IMR-90 (cell line): ENCODE results near the gene PRR20D. TPM values are rescaled to one million over a fixed set of nuclear protein-coding genes. Genes with fewer than 3 reads are reported as not detected.

Experiments
- ATAC-seq: fragments of 200-7000 bp; cut with Tn5 transposase; 2 replicates; pipeline ENCODE4 v1.9.1; 2020; ENCODE audit warnings: low read depth, mild to moderate bottlenecking, moderate library complexity
- BruUV-seq: library from RNA; stranded (reverse); fragments of 400-500 nt; replicated peaks from 2 replicates; lab custom pipeline; 2021; lab: Mats Ljungman, UMichigan
- CTCF ChIA-PET: fragments of 300-600 bp; formaldehyde crosslinking; extraction: SDS; loops from one replicate; lab custom pipeline; 2021; ENCODE audit warnings: antibody characterized with exemption; lab: Yijun Ruan, JAX
- POLR2A ChIA-PET: fragments of 300-600 bp; sonication (Branson Sonifier 250); formaldehyde crosslinking; loops from one replicate; lab custom pipeline; 2022; ENCODE audit warnings: antibody characterized with exemption; ENCODE audit not compliant: unreplicated experiment; lab: Charles Lee
- DNase-seq: peaks from one replicate; pipeline ENCODE4 v3.0.0; 2013
- H2AFZ ChIP-seq: replicated peaks from 2 replicates; pipeline ENCODE3; 2013; ENCODE audit warnings: low read length, mild to moderate bottlenecking; ENCODE audit not compliant: poor library complexity
- H2AK5ac ChIP-seq: 2 replicates; pipeline ENCODE4 v1.6.1; 2013; ENCODE audit warnings: low read depth, low read length, inconsistent platforms
- H2AK9ac ChIP-seq: replicated peaks from 2 replicates; pipeline ENCODE3; 2013; ENCODE audit warnings: mild to moderate bottlenecking, low read depth, low read length, moderate library complexity; ENCODE audit not compliant: poor library complexity
- H2BK120ac ChIP-seq: 2 replicates; pipeline ENCODE4 v1.6.1; 2013; ENCODE audit warnings: low read depth, low read length, inconsistent platforms
- H2BK15ac ChIP-seq: 3 replicates; pipeline ENCODE4 v1.6.1; 2013; ENCODE audit warnings: low read depth, low read length, inconsistent platforms
- H2BK20ac ChIP-seq: 2 replicates; pipeline ENCODE4 v1.6.1; 2013; ENCODE audit warnings: low read depth, mild to moderate bottlenecking, inconsistent platforms, low read length, moderate library complexity
- H2BK5ac ChIP-seq: 2 replicates; pipeline ENCODE4 v1.6.1; 2013; ENCODE audit warnings: mild to moderate bottlenecking, low read depth, low read length, inconsistent platforms; ENCODE audit not compliant: poor library complexity, severe bottlenecking
- H3K14ac ChIP-seq: replicated peaks from 2 replicates; pipeline ENCODE4 v1.6.1; 2013; ENCODE audit warnings: low read depth, low read length, inconsistent platforms
- H3K18ac ChIP-seq: 2 replicates; pipeline ENCODE4 v1.6.1; 2013; ENCODE audit warnings: low read depth, low read length, control low read depth
- H3K23ac ChIP-seq: 2 replicates; pipeline ENCODE4 v1.6.1; 2013; ENCODE audit warnings: low read depth, low read length, inconsistent platforms
- H3K27ac ChIP-seq: 2 replicates; pipeline ENCODE4 v1.5.1; 2013; ENCODE audit warnings: mild to moderate bottlenecking, control low read depth, low read length; ENCODE audit not compliant: insufficient read depth
- H3K27me3 ChIP-seq: 2 replicates; pipeline ENCODE4 v1.6.1; 2013; ENCODE audit warnings: low read length; ENCODE audit not compliant: control insufficient read depth, insufficient read depth
- H3K36me3 ChIP-seq: 2 replicates; pipeline ENCODE4 v1.6.1; 2013; ENCODE audit warnings: low read length, mixed read lengths; ENCODE audit not compliant: control insufficient read depth, insufficient read depth
- H3K4ac ChIP-seq: 2 replicates; pipeline ENCODE4 v1.6.1; 2013; ENCODE audit warnings: low read depth, low read length, inconsistent platforms
- H3K4me1 ChIP-seq: 2 replicates; pipeline ENCODE4 v1.6.1; 2013; ENCODE audit warnings: low read length, mixed read lengths; ENCODE audit not compliant: control insufficient read depth, insufficient read depth
- H3K4me2 ChIP-seq: 2 replicates; pipeline ENCODE4 v1.6.1; 2013; ENCODE audit warnings: low read depth, mild to moderate bottlenecking, control low read depth, low read length, moderate library complexity
- H3K4me3 ChIP-seq: 2 replicates; pipeline ENCODE4 v1.5.1; 2013; ENCODE audit warnings: low read depth, mild to moderate bottlenecking, control low read depth, low read length, moderate library complexity; ENCODE audit not compliant: insufficient read depth
- H3K56ac ChIP-seq: 2 replicates; pipeline ENCODE4 v1.6.1; 2013; ENCODE audit warnings: low read length, inconsistent platforms; ENCODE audit not compliant: insufficient read depth; ENCODE audit errors: extremely low read depth
- H3K79me1 ChIP-seq, 2 experiments: 2 replicates each; pipeline ENCODE4 v1.6.1; 2013; ENCODE audit warnings: low read length in 2 of 2, inconsistent platforms in 1 of 2, low read depth in 1 of 2
- H3K9ac ChIP-seq: 2 replicates; pipeline ENCODE4 v1.6.1; 2013; ENCODE audit warnings: low read depth, low read length, control low read depth
- H3K9me1 ChIP-seq: 2 replicates; pipeline ENCODE4 v1.6.1; 2013; ENCODE audit warnings: low read length, inconsistent platforms; ENCODE audit not compliant: insufficient read depth
- H3K9me3 ChIP-seq: 2 replicates; pipeline ENCODE4 v1.6.1; 2013; ENCODE audit warnings: low read length; ENCODE audit not compliant: control insufficient read depth, insufficient read depth
- H4K20me1 ChIP-seq: 2 replicates; pipeline ENCODE4 v1.6.1; 2013; ENCODE audit warnings: low read length, inconsistent platforms; ENCODE audit not compliant: insufficient read depth
- H4K5ac ChIP-seq: 2 replicates; pipeline ENCODE4 v1.6.1; 2013; ENCODE audit warnings: mild to moderate bottlenecking, low read depth, low read length, control low read depth
- H4K8ac ChIP-seq, 2 experiments: 2 replicates each; pipeline ENCODE4 v1.6.1; 2013; ENCODE audit warnings: low read depth in 2 of 2, low read length in 2 of 2, control low read depth in 1 of 2, inconsistent platforms in 1 of 2
- H4K91ac ChIP-seq: 2 replicates; pipeline ENCODE4 v1.6.1; 2013; ENCODE audit warnings: low read depth, low read length, inconsistent platforms; ENCODE audit not compliant: insufficient read depth
- BHLHE40 ChIP-seq: fragments of 150-350 bp; IDR thresholded peaks from 2 replicates; pipeline ENCODE4 v1.6.1; 2016; ENCODE audit warnings: mild to moderate bottlenecking, low read depth, low read length
- CEBPB ChIP-seq: IDR thresholded peaks from 2 replicates; pipeline ENCODE4 v1.6.1; 2012; ENCODE audit warnings: low read depth, low read length, improper control_type of control experiment
- CHD1 ChIP-seq: IDR thresholded peaks from 2 replicates; pipeline ENCODE4 v1.6.1; 2012; ENCODE audit warnings: low read depth, low read length, improper control_type of control experiment
- FOS ChIP-seq: fragments of 150-350 bp; IDR thresholded peaks from 2 replicates; pipeline ENCODE4 v1.6.1; 2016; ENCODE audit warnings: low read depth, low read length
- MAFK ChIP-seq: IDR thresholded peaks from 2 replicates; pipeline ENCODE4 v1.6.1; 2012; ENCODE audit warnings: low read depth, low read length, improper control_type of control experiment
- MAZ ChIP-seq: IDR thresholded peaks from 2 replicates; pipeline ENCODE4 v1.6.1; 2012; ENCODE audit warnings: low read depth, mild to moderate bottlenecking, low read length, improper control_type of control experiment, moderate library complexity, borderline replicate concordance
- MXI1 ChIP-seq: IDR thresholded peaks from 2 replicates; pipeline ENCODE4 v1.6.1; 2012; ENCODE audit warnings: low read depth, mild to moderate bottlenecking, low read length, moderate library complexity, borderline replicate concordance
- NFE2L2 ChIP-seq: fragments of 150-350 bp; IDR thresholded peaks from 2 replicates; pipeline ENCODE4 v1.6.1; 2016; ENCODE audit warnings: low read depth, mild to moderate bottlenecking, low read length
- POLR2A ChIP-seq: IDR thresholded peaks from 2 replicates; pipeline ENCODE4 v1.6.1; 2012; ENCODE audit warnings: mild to moderate bottlenecking, low read depth, low read length
- RAD21 ChIP-seq: IDR thresholded peaks from 2 replicates; pipeline ENCODE4 v1.6.1; 2012; ENCODE audit warnings: low read length, improper control_type of control experiment
- RCOR1 ChIP-seq: IDR thresholded peaks from 2 replicates; pipeline ENCODE4 v1.6.1; 2012; ENCODE audit warnings: mild to moderate bottlenecking, low read length, improper control_type of control experiment; ENCODE audit not compliant: insufficient replicate concordance
- RFX5 ChIP-seq: IDR thresholded peaks from 2 replicates; pipeline ENCODE4 v1.8.0; 2012; ENCODE audit warnings: low read depth, mild to moderate bottlenecking, low read length, moderate library complexity
- SMC3 ChIP-seq: fragments of 150-350 bp; IDR thresholded peaks from 2 replicates; pipeline ENCODE4 v1.6.1; 2016; ENCODE audit warnings: low read depth, mild to moderate bottlenecking, antibody characterized with exemption, low read length, moderate library complexity
- WGBS, 2 experiments: methylation state at CpG; one replicate each; pipeline versions ENCODE4 v1.1.5 to v1.1.7; 2013; ENCODE audit warnings: missing lambda C conversion rate in 2 of 2; ENCODE audit not compliant: insufficient read length in 1 of 2; ENCODE audit errors: extremely low coverage in 2 of 2; 5-methylcytosine and 5-hydroxymethylcytosine counted together
- dilution Hi-C: fragments of 300-500 bp; cut with HindIII; formaldehyde crosslinking; loops from one replicate; pipeline ENCODE4 v1.14.3; 2018; ENCODE audit warnings: low sequenced_read_pairs; ENCODE audit not compliant: unreplicated experiment
- in situ Hi-C: fragments of 300-500 bp; cut with MboI; formaldehyde crosslinking; loops from 3 replicates; pipeline ENCODE4 v1.14.3; 2019; ENCODE audit warnings: low sequenced_read_pairs, inconsistent platforms, mixed read lengths
- intact Hi-C: fragments of 100-400 bp; cut with micrococcal nuclease; formaldehyde crosslinking; loops from 2 replicates; pipeline ENCODE4 v1.10.0; 2022
- polyA plus RNA-seq, 3 experiments: library from polyadenylated mRNA; depleted of rRNA; stranded (reverse); fragments of >200 nt; gene quantifications; 2 replicates each; pipeline ENCODE4 v1.2.3, GENCODE V29; 2012; ENCODE audit warnings: low replicate concordance in 1 of 3
- total RNA-seq: library from RNA; depleted of rRNA; stranded (reverse); fragments of >200 nt; gene quantifications from 2 replicates; pipeline ENCODE4 v1.2.3, GENCODE V29; 2012
- TF ChIP-seq, protein P1 (sequence below): fragments of 150-350 bp; IDR thresholded peaks from 2 replicates; pipeline ENCODE4 v1.6.1; 2017; ENCODE audit warnings: mild to moderate bottlenecking, antibody characterized with exemption, low read length, low read depth
- TF ChIP-seq, protein P2 (sequence below): fragments of 150-350 bp; IDR thresholded peaks from 2 replicates; pipeline ENCODE4 v1.6.1; 2016; ENCODE audit warnings: low read depth, mild to moderate bottlenecking, low read length, moderate library complexity, borderline replicate concordance
- TF ChIP-seq, protein P3 (sequence below): conservative IDR thresholded peaks from 2 replicates; pipeline ENCODE4 v1.5.1; 2012; ENCODE audit warnings: mild to moderate bottlenecking, low read depth, low read length, improper control_type of control experiment

PRR20D gene
- total and polyA plus RNA-seq, 2 of the 4 experiments (the other 2 are of a cell fraction), result not detected

DNA sequence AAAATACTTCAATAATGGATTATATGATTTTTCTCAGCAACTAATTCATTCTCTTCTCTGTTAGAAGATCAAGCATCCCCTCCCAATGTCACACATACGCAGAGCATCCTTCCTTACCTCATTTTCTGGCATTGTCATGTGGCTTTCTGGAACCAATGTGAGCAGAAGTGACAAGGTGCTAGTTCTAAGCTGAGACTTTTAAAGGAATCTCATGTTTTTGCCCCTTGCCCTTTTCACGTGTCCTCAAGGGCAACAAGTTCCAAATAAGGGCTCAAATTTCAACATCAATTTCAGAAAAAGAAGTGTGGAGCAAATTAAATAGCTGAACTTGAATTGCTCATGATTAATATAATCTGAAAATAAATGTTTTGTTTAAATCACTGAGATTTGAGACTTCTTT lies 24.3 kb upstream of the PRR20D start:
- H3K27ac ChIP-seq, result no peak overlapping the region
- no peaks in the 10 kb centered on the region for H3K9me1 ChIP-seq
- no peak overlapping the region for H2BK5ac ChIP-seq
- no peak overlapping the region for H3K23ac ChIP-seq
- dilution Hi-C loops, result no loop called here
- H3K9me3 ChIP-seq, result peaks cover 3% of the 10 kb centered on the region; the same call in 1 of the 2 replicates
- no peak overlapping the region for H2BK20ac ChIP-seq
- no peaks in the 10 kb centered on the region for H3K4me1 ChIP-seq
- no peaks in the 10 kb centered on the region for H3K27me3 ChIP-seq
- H2BK120ac ChIP-seq, result no peak overlapping the region
- no peak overlapping the region for H2AFZ ChIP-seq
- in situ Hi-C loops, result no loop called here
- no peak overlapping the region for H2BK15ac ChIP-seq
- no peak for TF ChIP-seq RFX5
- TF ChIP-seq CEBPB, result no peak
- TF ChIP-seq, protein P1, sequence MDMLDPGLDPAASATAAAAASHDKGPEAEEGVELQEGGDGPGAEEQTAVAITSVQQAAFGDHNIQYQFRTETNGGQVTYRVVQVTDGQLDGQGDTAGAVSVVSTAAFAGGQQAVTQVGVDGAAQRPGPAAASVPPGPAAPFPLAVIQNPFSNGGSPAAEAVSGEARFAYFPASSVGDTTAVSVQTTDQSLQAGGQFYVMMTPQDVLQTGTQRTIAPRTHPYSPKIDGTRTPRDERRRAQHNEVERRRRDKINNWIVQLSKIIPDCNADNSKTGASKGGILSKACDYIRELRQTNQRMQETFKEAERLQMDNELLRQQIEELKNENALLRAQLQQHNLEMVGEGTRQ, result no peak
- no peak for TF ChIP-seq RCOR1
- no peak for TF ChIP-seq CHD1
- no peak for TF ChIP-seq MAZ
- no peak for TF ChIP-seq BHLHE40
- TF ChIP-seq MAFK, result no peak
- TF ChIP-seq, protein P2, sequence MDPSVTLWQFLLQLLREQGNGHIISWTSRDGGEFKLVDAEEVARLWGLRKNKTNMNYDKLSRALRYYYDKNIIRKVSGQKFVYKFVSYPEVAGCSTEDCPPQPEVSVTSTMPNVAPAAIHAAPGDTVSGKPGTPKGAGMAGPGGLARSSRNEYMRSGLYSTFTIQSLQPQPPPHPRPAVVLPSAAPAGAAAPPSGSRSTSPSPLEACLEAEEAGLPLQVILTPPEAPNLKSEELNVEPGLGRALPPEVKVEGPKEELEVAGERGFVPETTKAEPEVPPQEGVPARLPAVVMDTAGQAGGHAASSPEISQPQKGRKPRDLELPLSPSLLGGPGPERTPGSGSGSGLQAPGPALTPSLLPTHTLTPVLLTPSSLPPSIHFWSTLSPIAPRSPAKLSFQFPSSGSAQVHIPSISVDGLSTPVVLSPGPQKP, result no peak
- TF ChIP-seq, protein P3, sequence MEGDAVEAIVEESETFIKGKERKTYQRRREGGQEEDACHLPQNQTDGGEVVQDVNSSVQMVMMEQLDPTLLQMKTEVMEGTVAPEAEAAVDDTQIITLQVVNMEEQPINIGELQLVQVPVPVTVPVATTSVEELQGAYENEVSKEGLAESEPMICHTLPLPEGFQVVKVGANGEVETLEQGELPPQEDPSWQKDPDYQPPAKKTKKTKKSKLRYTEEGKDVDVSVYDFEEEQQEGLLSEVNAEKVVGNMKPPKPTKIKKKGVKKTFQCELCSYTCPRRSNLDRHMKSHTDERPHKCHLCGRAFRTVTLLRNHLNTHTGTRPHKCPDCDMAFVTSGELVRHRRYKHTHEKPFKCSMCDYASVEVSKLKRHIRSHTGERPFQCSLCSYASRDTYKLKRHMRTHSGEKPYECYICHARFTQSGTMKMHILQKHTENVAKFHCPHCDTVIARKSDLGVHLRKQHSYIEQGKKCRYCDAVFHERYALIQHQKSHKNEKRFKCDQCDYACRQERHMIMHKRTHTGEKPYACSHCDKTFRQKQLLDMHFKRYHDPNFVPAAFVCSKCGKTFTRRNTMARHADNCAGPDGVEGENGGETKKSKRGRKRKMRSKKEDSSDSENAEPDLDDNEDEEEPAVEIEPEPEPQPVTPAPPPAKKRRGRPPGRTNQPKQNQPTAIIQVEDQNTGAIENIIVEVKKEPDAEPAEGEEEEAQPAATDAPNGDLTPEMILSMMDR, result no peak
- TF ChIP-seq SMC3, result no peak
- no peak for TF ChIP-seq FOS
- no peak for TF ChIP-seq MXI1
- no peak for TF ChIP-seq NFE2L2
- no peak for TF ChIP-seq POLR2A
- no peak for TF ChIP-seq RAD21
- H3K56ac ChIP-seq, result no peak overlapping the region
- H3K18ac ChIP-seq, result no peak overlapping the region
- H3K4me3 ChIP-seq, result no peak overlapping the region
- H3K36me3 ChIP-seq, result no peaks in the 10 kb centered on the region
- whole genome bisulfite sequencing, 2 experiments, result no CpG with 5 or more reads among the region's 2 CpGs
- no peaks in the 10 kb centered on the region for H4K20me1 ChIP-seq
- H4K8ac ChIP-seq, result no peak overlapping the region
- no peak overlapping the region for H3K4me2 ChIP-seq
- H2AK5ac ChIP-seq, result no peak overlapping the region
- H2AK9ac ChIP-seq, result no peak overlapping the region
- ATAC-seq (no peak), DNase-seq (no peak)
- no peak overlapping the region for H4K91ac ChIP-seq
- POLR2A ChIA-PET, result no interaction called here
- H3K9ac ChIP-seq, result no peak overlapping the region
- H3K79me1 ChIP-seq, result no peaks in the 10 kb centered on the region
- intact Hi-C loops, result no loop called here
- H3K4ac ChIP-seq, result no peak overlapping the region
- no peak overlapping the region for H4K5ac ChIP-seq
- CTCF ChIA-PET, result no interaction called here
- H3K14ac ChIP-seq, result no peak overlapping the region
- no TSS peak for BruUV-seq
